HG02943 (cell line): ENCODE data around the gene EXD3.
"Not testable (repeated sequence)": the region's sequence is repeated elsewhere in the genome, so short reads cannot be mapped to it uniquely, and the experiment has no call there.

Experiments used
- ATAC-seq: cut with Tn5 transposase; IDR thresholded peaks from one replicate; pipeline ENCODE4 v1.9.1; 2021; ENCODE audit warnings: mild to moderate bottlenecking, low read depth, moderate library complexity; ENCODE audit not compliant: unreplicated experiment

EXD3 gene

GRCh38 chr9:137396227-137396626 lies 26.7 kb downstream of the EXD3 start:
- ATAC-seq: no peak

GRCh38 chr9:137395666-137396010 lies 27.3 kb downstream of the EXD3 start:
- no peak for ATAC-seq

GRCh38 chr9:137394866-137395665 lies 27.9 kb downstream of the EXD3 start:
- ATAC-seq: no peak

- no peak for ATAC-seq
These were observed 29.5 kb downstream of the EXD3 start for GRCh38 chr9:137393176-137394150.

GRCh38 chr9:137392232-137393007 lies 30.5 kb downstream of the EXD3 start:
- ATAC-seq: no peak

GRCh38 chr9:137391411-137391754 lies 31.6 kb downstream of the EXD3 start:
- ATAC-seq: no peak

- ATAC-seq: no peak
These were observed 32.2 kb downstream of the EXD3 start for GRCh38 chr9:137390553-137391410.

- no peak for ATAC-seq
These were observed 33.6 kb downstream of the EXD3 start for GRCh38 chr9:137389428-137389746.

GRCh38 chr9:137388589-137389427 lies 34.2 kb downstream of the EXD3 start:
- ATAC-seq: no peak

- ATAC-seq: no peak
These were observed 34.9 kb downstream of the EXD3 start for GRCh38 chr9:137387891-137388560.

- ATAC-seq: no peak
These were observed 35.7 kb downstream of the EXD3 start for GRCh38 chr9:137387114-137387890.

GRCh38 chr9:137386507-137387113 lies 36.4 kb downstream of the EXD3 start:
- not testable (repeated sequence) for ATAC-seq

- ATAC-seq: no peak
These were observed 37.8 kb downstream of the EXD3 start for GRCh38 chr9:137385061-137385655.

- no peak for ATAC-seq
These were observed 38.9 kb downstream of the EXD3 start for GRCh38 chr9:137383784-137384756.

- no peak for ATAC-seq
These were observed 39.7 kb downstream of the EXD3 start for GRCh38 chr9:137383081-137383783.
